Suppressor macrophage treated with lipopolysaccharide for 1 hour (primary cell): ENCODE measurements around the gene PEX13.
"Not testable (repeated sequence)": the region's sequence is repeated elsewhere in the genome, so short reads cannot be mapped to it uniquely, and the experiment has no call there.

ENCODE experiments used
- DNase-seq, 3 donors: peaks; one replicate each; pipeline ENCODE4 v3.0.0-alpha.2; 2020 to 2022

PEX13 gene

DNA sequence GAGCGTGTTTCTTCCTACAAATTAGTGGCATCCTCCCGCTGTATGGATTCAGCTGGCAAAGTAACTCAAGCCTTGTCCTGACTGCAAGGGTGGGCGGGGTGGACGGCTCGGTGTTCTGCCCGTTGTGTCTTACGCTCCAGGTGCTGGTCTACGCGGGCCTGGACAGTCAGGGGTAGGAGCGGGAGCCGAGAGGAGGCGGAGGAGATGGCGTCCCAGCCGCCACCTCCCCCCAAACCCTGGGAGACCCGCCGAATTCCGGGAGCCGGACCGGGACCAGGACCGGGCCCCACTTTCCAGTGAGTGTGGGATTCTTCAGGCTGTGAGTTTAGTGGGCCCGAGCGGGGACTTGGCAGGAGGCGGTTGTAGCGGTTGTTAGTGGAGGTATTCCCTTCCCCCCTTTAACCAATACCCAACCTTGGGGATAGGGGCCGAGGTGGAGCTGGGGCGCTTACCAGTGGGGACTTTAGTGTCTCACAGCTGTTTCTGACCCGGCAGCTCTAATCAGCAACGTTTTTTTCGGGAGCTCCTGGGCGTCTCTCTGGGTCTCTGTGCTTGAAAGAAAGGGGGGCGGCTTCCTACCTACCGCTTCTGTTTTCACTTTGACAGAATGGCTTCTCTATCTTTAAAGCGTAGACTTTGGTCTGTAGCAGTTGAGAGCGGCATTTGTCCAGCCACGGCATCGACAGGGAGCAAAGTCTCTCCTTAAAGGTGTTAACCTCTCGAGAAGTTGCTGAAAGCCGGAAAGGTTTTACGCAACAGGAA lies at the start of gene PEX13, which contains the start of gene PUS10:
Gene PEX13 (plus strand): TSS at position 165 of the 762 bp plus-strand sequence. CDS start 40 bp downstream, at position 205.
Gene PUS10 (minus strand): TSS at position 700 of the 762 bp plus-strand sequence. CDS start 6,365 bp downstream, outside the sequence.
- peak; percentile 65 to 80 (median 65) for DNase-seq

DNA sequence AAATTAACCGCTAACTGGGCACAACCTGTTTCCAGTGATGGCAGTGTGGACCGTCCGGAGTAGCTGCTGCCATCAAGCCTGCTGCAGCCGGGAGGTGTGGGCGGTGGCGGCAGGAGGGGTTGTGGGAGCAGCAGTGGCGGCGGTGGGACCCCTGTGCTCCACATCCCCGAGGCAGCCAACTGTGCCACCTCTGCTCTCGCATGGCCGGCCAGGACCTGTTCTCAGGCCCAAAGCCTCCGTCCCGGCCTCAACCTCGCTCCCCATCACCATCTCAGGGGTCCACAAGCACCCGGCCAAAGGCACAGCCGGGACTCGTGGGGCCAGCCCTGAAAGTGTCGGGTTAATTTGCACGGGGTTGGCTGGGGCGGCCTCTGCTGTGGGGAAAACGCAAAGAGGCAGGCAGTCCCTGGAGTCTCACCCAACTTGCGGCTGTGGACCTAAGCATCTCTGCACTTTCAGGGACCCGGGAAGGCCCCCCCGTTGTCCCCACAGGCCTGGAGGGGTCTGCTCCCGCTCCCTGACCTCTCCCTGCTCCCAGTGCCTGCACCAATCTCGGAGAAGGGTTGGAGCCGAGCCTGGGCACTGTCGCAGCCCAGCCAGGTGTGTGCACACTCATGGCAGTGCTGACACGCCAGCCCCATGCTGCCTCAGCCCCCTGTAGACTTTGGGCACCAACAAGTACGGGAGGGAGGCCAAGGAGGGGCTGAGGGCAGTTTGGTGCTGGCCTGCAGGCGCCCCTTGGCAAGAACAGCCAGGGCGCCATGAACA lies 44.4 kb upstream of the PEX13 start:
- DNase-seq = no peak

DNA sequence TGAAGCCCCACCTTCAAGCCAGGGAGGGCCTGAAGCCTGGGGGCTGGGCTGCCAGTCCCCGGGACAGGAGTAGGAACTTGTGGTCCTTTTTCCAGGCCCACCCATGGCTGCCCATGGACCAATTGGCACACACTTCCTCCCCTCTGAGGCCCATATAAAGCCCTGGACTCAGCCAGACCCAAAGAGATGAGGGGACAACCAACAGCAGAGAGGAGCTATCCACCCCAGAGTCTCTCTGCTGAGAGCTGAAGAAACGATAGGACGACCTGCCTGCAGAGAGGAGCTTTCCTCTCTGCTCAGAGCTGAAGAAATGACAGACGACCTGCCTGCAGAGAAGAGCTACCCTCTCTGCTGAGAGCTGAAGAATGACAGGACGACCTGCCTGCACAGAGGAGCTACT lies 43.8 kb upstream of the PEX13 start:
- DNase-seq = no peak

DNA sequence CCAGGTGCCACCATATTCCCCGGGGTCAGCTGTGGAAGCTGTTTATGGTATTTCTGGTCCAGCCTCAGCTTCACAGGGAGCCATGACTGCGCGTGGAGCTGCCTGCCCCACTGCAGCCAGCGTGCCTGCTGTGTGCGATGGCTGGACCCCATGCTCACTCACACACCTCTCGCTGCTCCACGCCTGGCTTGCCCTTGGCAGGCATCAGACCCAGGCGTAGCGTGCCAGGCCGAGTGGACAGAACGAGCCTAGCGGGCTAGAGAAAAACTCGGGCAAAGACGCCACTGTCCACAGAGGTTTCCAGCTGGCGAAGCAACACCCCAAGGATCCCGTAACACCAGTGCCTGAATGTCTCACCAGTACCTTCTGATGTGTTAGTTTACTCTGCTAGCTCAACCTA lies 42.9 kb upstream of the PEX13 start:
- DNase-seq = no peak

- DNase-seq = no peak
Measured at GRCh38 chr2:60976256-60976850, 41.2 kb upstream of the PEX13 start.

- DNase-seq = no peak
Measured at GRCh38 chr2:60976875-60977561, 40.5 kb upstream of the PEX13 start.

DNA sequence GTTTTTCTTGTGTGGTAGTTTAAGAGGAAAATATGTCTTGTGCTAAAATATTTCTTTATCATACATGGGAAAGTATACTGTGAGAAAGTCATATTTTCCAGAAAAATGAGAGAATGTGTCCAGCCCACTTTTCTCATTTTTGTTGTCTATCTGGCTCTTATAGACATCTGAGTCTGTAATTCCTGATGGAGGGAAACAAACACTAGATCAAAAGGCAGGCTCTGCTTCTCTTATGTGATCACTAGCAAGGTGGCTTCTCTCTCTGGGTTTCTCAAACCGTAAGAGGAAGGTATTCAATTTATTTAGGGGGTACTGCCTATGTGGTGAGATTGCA lies 40.0 kb upstream of the PEX13 start:
- DNase-seq = no peak

GRCh38 chr2:60979231-60979630 lies 38.3 kb upstream of the PEX13 start:
- DNase-seq = peak; percentile 24 to 29 (median 28)

- DNase-seq = no peak
Measured at GRCh38 chr2:60980071-60980815, 37.3 kb upstream of the PEX13 start.

- not testable (repeated sequence) for DNase-seq
Measured at GRCh38 chr2:60982066-60982465, 35.5 kb upstream of the PEX13 start.

- DNase-seq = peak; percentile 11 to 67 (median 67)
Measured at GRCh38 chr2:60984720-60985119, 32.8 kb upstream of the PEX13 start.

- DNase-seq = no peak
Measured at GRCh38 chr2:60987041-60987440, 30.5 kb upstream of the PEX13 start.

- not testable (repeated sequence) for DNase-seq
Measured at GRCh38 chr2:60987656-60988055, 29.9 kb upstream of the PEX13 start.

- no peak for DNase-seq
Measured at GRCh38 chr2:60989259-60989658, 28.3 kb upstream of the PEX13 start.

GRCh38 chr2:60991644-60992043 lies 25.9 kb upstream of the PEX13 start:
- DNase-seq = no peak

DNA sequence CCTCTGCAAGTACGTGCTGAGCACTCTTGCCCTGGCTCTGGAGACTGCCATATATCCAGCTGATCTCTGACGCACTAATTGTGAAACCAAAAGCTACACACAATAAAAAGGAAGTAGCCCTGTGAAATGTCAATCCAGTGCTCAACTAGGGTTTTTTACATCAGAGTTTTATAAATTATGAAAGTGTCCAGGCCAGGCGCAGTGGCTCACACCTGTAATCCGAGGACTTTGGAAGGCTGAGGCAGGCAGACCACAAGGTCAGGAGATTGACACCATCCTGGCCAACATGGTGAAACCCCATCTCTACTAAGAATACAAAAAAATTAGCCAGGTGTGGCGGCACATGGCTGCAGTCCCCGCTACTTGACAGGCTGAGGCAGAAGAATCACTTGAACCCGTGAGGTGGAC lies 24.5 kb upstream of the PEX13 start:
- peak; percentile 84 to 94 (median 93) for DNase-seq

- DNase-seq = peak in 2 of 3 donors; percentile 42 to 54
Measured at GRCh38 chr2:60994131-60994530, 23.4 kb upstream of the PEX13 start.

- peak; percentile 64 to 85 (median 79) for DNase-seq
Measured at GRCh38 chr2:60998628-60999545, 18.6 kb upstream of the PEX13 start.

DNA sequence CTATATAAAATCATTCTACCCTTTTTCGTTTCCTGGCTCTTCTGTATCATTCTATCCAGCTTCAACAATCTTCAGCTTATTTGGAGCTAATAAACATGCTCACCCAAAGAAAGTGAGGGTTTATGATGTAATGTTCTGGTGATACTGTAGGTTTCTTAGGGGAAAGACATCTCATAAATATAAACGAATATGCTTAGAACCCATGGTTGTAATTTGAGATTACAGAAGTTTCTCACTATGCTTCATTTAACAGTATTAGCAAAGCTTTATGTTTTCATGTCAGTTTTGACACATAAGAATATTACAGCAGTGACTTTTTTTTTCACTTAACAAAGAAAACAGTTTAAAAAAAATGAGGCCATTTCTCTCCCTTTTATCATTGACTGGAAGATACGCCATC lies 11.8 kb upstream of the PEX13 start:
- no peak for DNase-seq

- DNase-seq = peak in 1 of 3 donors; percentile 31
Measured at GRCh38 chr2:61006486-61007105, 10.9 kb upstream of the PEX13 start.

- no peak for DNase-seq
Measured at GRCh38 chr2:61009355-61009754, 8.2 kb upstream of the PEX13 start.
